GM18519 (cell line): Measurements from ENCODE around the gene ARMC9.
"Not testable (repeated sequence)": the region's sequence is repeated elsewhere in the genome, so short reads cannot be mapped to it uniquely, and the experiment has no call there.

Source experiments
- ATAC-seq: cut with Tn5 transposase; IDR thresholded peaks from one replicate; pipeline ENCODE4 v1.9.1; 2021; ENCODE audit warnings: mild to moderate bottlenecking, moderate library complexity; ENCODE audit not compliant: unreplicated experiment, low FRiP score

The ARMC9 gene

DNA sequence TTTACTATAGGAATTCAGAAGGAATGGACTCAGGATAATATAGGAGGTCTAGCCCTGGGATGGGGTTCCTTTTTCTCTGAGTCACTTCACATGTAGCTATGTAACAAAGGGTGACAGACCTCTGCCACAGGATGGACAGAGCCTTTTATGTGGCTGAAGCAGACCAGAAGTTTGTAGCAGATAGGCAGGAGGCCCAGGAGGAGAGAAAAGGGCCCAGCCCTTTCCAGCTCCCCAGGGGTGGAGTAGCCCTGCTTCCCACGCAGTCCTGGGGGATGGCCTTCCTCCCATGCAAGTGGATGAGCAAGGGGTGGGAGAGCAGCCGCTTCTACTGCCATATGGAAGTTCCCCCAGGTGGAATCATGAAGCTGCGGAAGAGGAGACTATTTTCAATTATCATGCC, 40.3 kb downstream of the ARMC9 start:
- ATAC-seq = no peak

DNA sequence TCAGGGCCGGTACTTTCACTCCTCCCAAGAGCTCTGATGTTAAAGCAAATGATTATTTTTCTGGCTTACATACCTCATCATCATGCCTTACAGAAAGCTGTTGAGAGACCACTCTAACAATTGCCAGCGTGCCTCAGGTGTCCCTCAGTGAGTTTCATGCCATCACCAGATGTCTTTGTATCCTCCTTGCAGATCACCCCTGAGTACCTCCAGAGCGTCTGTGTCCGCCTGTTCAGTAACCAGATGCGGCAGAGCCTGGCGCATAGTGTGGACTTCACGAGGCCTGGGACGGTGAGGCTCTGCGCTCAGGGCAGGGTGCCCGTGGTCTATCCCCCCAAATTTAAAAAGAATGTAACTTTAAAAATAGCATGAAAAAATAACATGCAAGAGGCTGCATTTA, 41.3 kb downstream of the ARMC9 start:
- no peak for ATAC-seq

DNA sequence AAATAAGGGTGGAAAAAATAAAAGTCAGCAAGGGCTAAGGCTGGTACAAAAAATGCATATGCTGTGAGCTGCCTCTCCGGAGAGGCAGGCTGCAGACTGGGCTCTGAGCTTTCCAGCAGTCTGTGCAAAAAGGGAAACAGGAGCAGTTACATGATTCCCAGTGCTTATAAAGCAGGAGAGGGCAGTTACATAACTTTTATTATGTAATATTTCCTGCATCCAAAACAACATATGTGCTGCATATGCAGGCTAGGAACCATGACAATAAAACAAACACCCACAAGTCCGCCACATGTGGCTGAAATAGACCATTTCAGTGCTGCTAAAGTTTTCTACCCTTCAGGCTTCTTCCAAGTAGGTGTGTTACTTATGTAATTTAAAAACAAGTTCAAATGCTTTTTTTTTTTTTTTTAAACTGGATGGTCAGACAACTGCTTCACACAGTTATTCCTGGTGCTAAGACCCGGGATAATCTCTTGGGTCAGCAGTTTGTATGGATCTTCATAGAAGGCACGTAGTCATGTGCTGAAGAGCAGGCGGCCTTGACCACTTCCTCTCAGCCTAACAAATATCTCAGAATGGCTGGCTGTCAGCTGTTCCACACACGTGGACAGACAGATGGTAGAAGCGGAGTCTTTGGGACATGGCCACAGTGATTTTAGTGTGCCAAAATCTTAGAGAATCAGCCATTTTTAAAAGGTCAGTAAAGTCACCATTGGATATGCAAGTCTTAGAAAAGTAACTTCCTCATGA, 43.5 kb downstream of the ARMC9 start:
- ATAC-seq = no peak

DNA sequence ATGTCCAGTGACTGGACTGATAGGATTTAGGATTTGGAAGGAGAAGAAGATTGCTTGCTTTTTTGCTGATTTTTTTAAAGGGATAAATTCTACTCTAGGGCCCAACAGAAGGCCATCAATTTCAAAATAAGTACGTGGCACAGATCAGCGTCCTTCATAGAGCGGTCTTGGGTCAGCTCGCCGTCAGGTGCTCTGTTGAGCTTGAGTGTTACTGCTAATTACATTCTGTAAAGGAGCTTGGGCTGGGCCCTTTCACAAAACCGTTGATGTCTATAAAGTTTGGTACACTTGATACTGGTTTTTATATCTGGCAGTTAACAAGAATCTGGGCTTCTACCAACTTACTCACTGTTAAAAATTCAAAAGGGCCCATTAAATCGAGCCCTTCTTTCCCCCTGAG, 45.4 kb downstream of the ARMC9 start:
- no peak for ATAC-seq

DNA sequence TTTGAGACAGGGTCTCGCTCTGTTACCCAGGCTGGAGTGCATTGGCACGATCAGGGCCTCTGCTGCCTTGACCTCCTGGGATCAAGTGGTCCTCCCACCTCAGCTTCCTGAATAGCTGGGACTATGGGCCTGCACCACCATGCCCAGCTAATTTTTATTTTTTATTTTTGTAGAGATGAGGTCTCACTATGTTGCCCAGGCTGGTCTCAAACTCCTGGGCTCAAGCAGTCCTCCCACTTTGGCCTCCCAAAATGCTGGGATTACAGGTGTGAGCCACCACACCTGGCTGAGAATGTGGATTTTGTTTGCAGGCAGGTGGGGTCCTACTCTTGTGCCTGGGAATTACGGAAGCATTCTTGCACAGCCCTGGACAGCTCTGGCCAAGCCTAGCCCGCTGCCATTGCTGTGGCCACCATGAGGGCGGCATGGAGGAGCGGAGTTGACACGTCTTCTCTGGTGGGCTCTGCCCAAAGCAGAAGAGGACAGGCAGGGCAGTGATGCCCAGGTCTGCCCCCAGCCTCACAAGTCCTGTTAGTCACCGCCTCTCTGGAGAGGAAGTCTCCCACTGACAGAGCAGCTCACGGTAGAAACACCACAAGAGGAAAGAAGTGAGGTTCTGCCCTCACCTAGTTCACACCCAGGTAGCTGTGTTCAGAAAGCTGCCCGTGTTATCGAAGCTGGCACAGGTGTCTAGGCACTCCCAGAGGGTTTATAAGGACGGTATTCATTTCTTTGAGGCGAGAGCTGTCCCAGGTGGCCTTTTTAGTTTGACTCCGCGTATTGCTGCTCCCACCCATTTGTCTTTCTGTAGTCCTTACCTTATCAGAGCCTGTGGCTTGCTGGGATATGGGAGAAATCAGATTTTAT, 46.2 kb downstream of the ARMC9 start:
- ATAC-seq = no peak

DNA sequence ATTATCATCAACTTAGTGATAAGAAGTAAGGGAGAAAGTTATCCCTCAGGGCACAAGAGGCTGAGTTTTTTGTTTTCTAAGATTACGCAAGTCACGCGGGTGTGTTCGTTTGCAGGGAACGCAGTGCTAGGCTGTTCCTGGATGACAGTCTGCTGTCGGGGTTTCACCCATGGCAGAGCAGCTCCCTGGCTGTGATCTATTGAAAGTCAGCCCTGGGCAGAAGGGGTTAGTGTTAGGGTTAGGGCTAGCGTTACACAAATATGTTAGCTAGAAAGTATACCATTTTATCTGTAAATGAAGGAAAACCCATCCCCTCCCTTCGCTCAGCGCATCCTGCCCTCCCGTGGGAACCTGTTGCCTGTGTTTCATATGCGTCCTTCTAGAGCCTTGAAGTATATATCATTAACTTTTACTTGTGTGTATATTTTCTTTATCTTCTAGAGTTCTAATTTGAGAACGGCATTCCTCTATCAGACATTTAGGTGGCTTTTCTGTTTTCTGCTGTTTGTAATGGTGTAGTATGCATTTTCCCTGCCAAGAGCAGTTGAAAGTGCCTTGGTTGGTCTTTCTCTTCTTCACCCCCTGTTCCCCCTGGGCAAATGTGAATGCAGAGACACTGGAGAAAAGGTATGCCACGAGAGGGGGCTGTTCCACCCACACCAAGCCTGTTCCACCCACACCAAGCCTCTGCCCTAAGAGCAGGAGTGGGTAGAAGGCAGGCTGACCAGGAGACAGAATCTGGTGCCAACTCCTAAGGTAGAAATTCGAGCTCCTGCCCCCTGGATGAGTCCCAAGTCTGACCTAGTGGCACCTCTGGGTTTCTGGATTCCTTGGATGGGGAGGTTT, 47.0 kb downstream of the ARMC9 start:
- ATAC-seq = no peak

DNA sequence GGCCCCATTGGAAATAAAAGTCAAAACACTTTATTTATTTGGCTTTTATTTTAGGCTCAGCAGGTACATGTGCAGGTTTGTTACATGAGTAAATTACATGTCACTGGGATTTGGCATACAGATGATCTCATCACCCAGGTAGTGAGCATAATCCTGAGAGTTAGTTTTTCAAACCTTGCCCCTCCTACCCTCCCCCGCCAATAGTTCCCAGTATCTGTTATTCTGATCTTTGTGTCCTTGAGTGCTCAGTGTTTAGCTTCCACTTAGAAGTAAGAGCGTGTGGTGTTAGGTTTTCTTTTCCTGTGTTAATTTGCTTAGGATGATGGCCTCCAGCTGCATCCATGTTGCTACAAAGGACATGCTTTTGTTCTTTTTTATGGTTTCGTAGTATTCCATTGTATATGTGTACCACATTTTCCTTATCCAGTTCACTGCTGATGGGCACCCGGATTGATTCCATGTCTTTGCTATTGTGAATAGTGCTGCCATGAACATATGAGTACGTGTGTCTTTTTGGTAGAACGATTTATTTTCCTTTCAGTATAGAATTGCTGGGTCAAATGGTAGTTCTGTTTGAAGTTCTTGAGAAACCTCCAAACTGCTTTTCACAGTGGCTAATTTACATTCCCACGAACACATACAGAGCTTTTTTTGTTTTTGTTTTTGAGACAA, 47.9 kb downstream of the ARMC9 start:
- no peak for ATAC-seq

DNA sequence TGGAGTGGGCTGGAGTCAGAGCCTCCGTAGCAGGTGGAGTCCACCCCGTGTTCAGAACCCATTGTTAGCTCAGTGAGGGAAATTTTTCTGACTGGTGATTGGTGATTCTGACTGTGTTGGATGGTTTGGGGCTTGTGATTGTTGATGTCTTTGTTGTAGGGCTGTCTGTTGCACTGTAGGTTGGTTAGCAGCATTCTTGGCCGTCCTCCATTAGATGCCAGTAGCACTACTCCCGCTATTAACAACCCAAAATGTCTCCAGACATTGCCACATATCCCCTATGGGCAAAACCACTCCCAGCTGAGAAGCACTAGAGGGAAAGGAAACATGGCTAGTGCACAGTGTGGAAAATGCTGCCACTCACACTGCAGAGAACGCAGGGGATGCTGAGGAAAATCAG, 51.7 kb downstream of the ARMC9 start:
- ATAC-seq = no peak

DNA sequence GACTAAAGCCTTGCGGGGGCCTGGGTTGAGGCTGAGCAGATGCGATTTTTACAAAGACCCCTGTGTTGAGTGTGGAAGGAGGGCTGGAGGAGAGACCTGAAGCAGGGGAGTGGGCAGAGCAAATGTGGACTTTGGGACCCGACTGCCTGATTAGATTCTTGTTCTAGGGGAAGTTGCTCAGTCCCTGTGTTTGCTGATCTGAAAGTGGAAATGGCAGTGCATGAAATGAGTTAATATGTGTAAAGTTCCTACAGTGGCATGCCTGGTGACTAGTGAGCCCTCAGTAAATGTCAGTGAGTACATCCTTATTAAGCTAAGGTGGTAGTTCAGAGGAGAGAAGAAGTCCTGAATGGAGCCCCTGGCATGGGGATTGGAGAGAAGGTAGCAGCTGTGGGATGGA, 52.3 kb downstream of the ARMC9 start:
- ATAC-seq = no peak

DNA sequence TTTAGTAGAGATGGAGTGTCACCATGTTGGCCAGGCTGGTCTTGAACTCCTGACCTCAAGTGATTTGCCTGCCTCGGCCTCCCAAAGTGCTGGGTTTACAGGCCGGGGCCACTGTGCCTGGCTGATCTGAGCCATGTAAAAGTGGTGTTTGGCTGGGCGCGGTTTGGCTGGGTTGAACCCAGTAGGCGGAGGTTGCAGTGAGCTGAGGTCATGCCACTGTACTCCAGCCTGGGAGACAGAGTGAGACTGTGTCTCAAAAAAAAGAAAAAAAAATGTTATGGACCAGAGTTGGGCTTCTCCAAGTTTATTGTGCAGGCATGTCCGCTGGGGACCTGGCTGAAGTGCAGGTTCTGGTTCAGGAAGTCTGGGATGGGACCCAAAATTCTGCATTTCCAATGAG, 54.9 kb downstream of the ARMC9 start:
- ATAC-seq = not testable (repeated sequence)

DNA sequence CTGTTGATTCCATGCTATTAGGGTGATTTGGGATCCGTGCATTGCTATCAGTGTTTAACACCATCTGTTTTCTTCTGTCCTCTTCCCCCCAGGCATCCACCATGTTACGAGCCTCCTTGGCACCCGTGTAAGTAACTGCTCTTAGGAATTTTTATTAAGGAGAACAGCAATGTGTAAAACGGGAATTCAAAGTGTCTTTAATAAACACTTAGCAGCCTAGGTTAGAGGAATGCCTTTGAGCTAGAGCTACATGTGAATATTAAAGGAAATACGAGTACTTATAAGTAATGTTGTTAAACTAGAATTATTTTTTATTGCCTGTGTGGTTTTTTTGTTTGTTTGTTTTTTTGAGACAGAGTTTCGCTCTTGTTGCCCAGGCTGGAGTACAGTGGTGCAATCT, 58.1 kb downstream of the ARMC9 start:
- no peak for ATAC-seq

DNA sequence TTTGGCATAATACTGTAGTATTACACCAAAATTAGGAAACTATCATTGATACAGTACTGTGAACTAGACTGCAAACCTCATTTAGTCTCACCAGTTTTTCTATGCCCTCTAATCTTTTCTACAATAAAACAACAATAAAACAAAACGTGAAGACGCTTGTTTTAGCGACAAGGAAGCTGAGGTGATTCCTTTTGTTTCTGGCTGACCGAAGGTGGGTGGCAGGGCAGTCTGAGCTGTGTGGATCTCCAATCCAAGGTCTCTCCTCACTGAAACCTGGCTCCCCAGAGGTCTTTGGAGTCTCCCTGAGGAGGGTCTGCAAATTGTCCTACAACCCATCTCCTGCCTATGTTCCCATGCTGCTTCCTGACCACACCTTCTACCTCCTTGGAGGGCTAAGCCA, 59.3 kb downstream of the ARMC9 start:
- no peak for ATAC-seq

DNA sequence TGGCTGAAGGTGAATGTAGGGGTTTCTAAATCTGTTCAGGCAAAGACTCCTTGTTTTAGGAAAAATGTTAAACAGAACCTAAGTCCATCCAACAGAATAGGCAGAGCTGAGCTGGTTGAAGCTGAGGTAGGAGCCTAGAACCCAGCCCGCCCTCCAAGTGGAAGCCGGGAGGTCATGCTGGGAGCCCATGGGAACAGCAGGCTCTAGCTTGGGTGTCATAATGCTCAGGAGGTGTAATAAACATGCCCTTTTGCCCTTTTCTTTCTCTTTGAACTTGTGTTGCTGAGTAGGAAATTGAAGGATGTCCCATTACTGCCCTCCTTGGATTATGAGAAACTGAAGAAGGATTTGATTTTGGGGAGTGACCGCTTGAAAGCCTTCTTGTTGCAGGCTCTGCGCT, 60.3 kb downstream of the ARMC9 start:
- no peak for ATAC-seq

DNA sequence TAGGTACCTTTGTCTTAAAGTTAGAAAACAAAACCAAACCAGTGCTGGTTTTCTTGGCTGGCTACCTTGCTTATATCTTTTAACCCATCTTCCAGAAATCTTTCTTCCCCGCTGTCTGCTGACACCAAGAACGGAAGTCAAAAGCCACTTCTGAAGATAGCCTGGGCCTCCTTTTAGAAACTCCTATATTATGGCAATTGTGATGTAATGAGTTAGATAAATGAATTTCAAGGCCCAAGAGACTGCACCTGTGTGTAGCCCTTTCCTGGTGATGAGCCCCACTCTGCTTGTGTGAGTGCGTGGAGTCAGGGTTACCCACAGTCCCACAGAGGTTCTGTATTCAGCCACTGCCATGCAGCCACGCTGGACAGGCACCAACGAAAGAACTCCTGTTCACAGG, 60.7 kb downstream of the ARMC9 start:
- no peak for ATAC-seq

DNA sequence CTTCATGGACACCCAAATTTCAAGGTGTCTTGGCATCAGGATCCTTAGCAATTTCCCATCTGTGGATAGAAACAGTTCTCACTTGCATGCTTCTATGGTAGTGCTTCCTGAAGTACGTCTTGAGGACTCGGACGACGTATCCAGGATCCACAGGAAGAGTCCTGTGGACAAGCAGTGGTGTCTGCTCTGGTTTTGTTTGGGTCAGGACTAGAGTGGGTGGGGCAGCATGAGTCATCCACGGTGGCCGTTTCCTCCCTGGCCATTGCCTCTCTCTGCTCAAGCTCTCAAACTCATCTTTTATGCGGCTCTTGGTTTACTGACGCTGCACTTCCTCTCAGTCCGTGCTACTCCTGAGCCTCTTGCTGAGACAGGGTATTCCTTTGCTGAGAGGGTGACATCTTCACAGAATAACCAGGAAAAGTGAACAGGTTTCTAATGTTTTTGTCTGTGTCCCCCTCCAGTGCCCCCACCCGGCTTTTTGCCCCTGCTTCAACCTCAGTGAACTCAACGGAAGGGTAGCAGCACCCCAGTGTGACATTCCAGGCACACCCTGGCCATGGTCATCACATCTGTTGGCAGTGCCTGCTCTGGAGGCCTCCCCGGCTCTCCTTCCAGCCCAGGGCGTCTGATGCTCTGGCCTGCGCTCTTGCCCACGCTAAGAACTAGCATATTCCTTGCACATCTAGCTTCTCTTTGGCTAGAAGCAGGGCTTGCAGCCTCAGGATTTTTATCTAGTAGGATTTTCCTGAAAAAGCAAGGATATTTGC, 62.2 kb downstream of the ARMC9 start:
- ATAC-seq = no peak

DNA sequence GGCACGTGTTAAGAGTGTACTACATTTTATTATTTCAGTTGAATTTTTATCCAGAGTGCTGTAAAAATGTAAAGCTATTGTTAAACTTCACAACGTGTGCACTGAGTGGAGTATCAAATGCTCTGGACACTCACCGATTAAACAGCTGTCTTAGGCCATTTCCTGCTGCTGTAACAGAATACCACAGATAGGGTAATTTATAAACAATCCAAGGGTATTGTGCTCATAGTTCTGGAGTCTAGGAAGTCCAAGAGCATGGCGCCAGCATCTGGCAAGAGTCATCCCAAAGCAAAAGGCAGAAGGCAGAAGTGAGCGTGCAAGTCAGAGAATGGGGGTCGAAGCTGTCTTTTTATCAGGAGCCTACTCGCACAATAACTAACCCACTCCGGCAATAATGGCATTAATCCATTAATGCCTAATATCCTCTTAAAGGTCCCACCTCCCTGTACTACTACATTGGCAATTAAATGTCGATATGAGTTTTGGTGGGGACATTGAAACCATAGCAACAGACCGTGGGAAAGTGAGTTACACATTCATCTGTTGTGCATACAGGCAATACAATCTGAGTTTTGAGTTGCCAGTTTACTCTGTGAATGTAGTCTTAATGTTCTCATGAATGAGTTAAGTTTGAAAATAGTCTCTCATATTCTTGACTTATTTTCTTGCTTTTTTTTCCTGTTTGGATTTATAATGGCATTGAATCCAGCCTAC, 64.8 kb downstream of the ARMC9 start:
- no peak for ATAC-seq

DNA sequence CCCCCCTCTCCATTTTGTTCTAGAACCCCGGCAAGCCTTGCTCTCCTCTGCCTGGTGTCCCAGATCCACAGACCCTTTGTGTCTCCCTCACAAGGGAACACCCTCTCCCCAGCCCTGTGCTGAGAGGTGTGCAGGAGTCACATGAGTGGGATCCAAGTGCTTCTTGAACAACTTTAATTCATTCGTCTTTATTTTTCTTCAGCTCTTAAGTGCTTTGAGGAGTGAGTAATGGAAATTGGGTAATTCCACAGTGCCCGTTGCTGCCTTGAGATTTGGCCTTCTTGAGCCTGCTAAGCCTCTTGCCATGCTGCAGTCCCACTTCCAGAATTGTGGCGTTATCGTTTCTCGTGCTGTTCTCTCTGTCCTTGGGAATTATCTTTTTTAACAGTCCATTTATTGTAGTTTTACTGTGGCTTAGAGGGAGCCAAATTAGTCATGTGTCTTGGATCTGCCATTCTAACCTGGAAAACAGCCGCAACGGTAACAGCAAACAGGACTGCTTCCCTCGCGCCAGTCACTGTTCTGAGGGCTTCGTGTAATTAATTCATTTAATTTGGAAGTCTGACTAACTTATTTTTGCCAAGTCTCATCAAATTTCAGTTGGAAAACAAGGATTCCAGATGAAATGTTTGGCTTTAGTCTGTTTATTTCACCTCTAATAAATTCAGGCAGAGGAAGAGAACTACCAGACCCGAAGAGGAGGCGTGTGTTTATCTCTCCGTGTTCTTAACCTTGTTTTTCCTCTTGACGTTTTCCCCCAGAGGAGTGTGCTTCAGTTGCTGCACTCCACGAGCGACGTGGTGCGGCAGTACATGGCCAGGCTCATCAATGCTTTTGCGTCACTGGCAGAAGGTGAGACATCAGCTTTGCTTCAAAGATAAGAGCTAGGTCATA, 72.0 kb downstream of the ARMC9 start:
- no peak for ATAC-seq

DNA sequence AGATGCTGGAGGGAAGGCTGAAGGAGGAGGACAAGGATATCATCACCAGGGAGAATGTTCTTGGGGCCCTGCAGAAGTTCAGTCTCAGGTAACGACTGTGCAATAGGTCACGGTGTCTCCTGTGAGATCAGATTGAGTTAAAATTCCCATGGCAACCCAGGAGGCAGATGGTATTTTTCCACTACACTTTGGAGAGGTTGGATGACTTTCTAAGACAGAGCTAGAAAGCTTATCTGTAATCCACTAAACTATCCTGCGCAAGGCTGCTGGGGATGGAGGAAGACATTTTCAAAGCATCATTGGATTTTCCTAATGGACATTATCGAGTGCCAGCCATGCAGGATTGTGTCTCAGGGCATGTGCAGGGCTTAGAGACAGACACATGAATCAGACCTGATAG, 74.6 kb downstream of the ARMC9 start:
- ATAC-seq = no peak
